ENCODE results near the gene HIP1. TPM values are rescaled to one million over a fixed set of nuclear protein-coding genes. Genes with fewer than 3 reads are reported as not detected.

The HIP1 gene
- polyA plus RNA-seq, 3 donors, result 4.3 to 14.8 (median 5.3) TPM

- peaks cover 0 to 3% (median 0%) of the 10 kb centered on the region in 3 donors for H3K27me3 Mint-ChIP-seq (ENCODE audit: low read depth in 3 of 3)
- TF ChIP-seq CTCF (IDR thresholded peaks at IDR 0.05), result no peak
- H3K27ac ChIP-seq (ENCODE audit: low read depth in 1 of 2, low read length in 2 of 2), result no peak overlapping the region
- no peak overlapping the region for H3K9ac ChIP-seq (ENCODE audit: insufficient read depth, low read length, poor library complexity, severe bottlenecking)
- H3K4me1 ChIP-seq (ENCODE audit: control insufficient read depth in 1 of 2, insufficient read depth in 2 of 2, low read length in 2 of 2), result peaks cover 12 to 15% of the 10 kb centered on the region in 2 donors
- no peaks in the 10 kb centered on the region for H3K79me2 ChIP-seq (ENCODE audit: insufficient read depth, low read length)
- peaks cover 8 to 42% of the 10 kb centered on the region in 2 donors for H3K36me3 ChIP-seq (replicated peaks in 1 of 2; ENCODE audit: control insufficient read depth in 1 of 2, insufficient read depth in 2 of 2, low read length in 2 of 2)
- H3K27ac Mint-ChIP-seq, result no peak overlapping the region
- 88% methylated on average over 10 of the region's 15 CpGs for WGBS (ENCODE audit: insufficient coverage)
- H3K4me3 Mint-ChIP-seq, result no peak overlapping the region
- intact Hi-C loops (cut with micrococcal nuclease), result no loop called here
- peaks cover 12% of the 10 kb centered on the region for H3K4me1 Mint-ChIP-seq
- no peaks in the 10 kb centered on the region for H3K27me3 ChIP-seq (ENCODE audit: control insufficient read depth in 2 of 2, insufficient read depth in 2 of 2, low read length in 2 of 2)
- H3K9me3 ChIP-seq (replicated peaks in 1 of 2; ENCODE audit: control insufficient read depth in 1 of 2, insufficient read depth in 1 of 2, low read length in 2 of 2), result no peaks in the 10 kb centered on the region
- H3K4me2 ChIP-seq (replicated peaks; ENCODE audit: extremely low read depth, low read length, poor library complexity, severe bottlenecking), result no peak overlapping the region
- H4K20me1 ChIP-seq (ENCODE audit: insufficient read depth, low read length), result peaks cover 5% of the 10 kb centered on the region
- H2AFZ ChIP-seq (ENCODE audit: insufficient read depth, low read depth, low read length, poor library complexity, severe bottlenecking), result no peak overlapping the region
- H3K9me3 Mint-ChIP-seq, result no peaks in the 10 kb centered on the region
- H3K4me3 ChIP-seq (replicated peaks in 1 of 3; ENCODE audit: low read depth in 2 of 3, low read length in 3 of 3), result no peak overlapping the region
- peaks cover 26 to 48% of the 10 kb centered on the region in 2 donors for H3K36me3 Mint-ChIP-seq
- no peak for DNase-seq
These were observed 139.4 kb downstream of the HIP1 start for GRCh38 chr7:75599244-75599781.

GRCh38 chr7:75596727-75597614, 141.8 kb downstream of the HIP1 start:
- H3K36me3 Mint-ChIP-seq, result peaks cover 36 to 65% of the 10 kb centered on the region in 2 donors
- DNase-seq, result no peak
- no peak for TF ChIP-seq CTCF (IDR thresholded peaks at IDR 0.05)
- H3K4me3 Mint-ChIP-seq, result no peak overlapping the region
- Histone ChIP-seq H3K27me3 (ENCODE audit: control insufficient read depth in 2 of 2, insufficient read depth in 2 of 2, low read length in 2 of 2) (no peaks in the 10 kb centered on the region), H3K4me3 (replicated peaks in 1 of 3; ENCODE audit: low read depth in 2 of 3, low read length in 3 of 3) (no peak overlapping the region), H3K79me2 (ENCODE audit: insufficient read depth, low read length) (no peaks in the 10 kb centered on the region), H3K9ac (ENCODE audit: insufficient read depth, low read length, poor library complexity, severe bottlenecking) (no peak overlapping the region), H3K4me1 (ENCODE audit: control insufficient read depth in 1 of 2, insufficient read depth in 2 of 2, low read length in 2 of 2) (no peaks in the 10 kb centered on the region), H3K36me3 (replicated peaks in 1 of 2; ENCODE audit: control insufficient read depth in 1 of 2, insufficient read depth in 2 of 2, low read length in 2 of 2) (peaks cover 12 to 60% of the 10 kb centered on the region in 2 donors), H2AFZ (ENCODE audit: insufficient read depth, low read depth, low read length, poor library complexity, severe bottlenecking) (no peak overlapping the region), H3K27ac (ENCODE audit: low read depth in 1 of 2, low read length in 2 of 2) (no peak overlapping the region), H3K4me2 (replicated peaks; ENCODE audit: extremely low read depth, low read length, poor library complexity, severe bottlenecking) (no peak overlapping the region), H4K20me1 (ENCODE audit: insufficient read depth, low read length) (no peaks in the 10 kb centered on the region), H3K9me3 (replicated peaks in 1 of 2; ENCODE audit: control insufficient read depth in 1 of 2, insufficient read depth in 1 of 2, low read length in 2 of 2) (no peaks in the 10 kb centered on the region)
- WGBS (ENCODE audit: insufficient coverage), result 81% methylated on average over 12 of the region's 16 CpGs
- peaks cover 0 to 3% (median 2%) of the 10 kb centered on the region in 3 donors for H3K27me3 Mint-ChIP-seq (ENCODE audit: low read depth in 3 of 3)
- H3K27ac Mint-ChIP-seq, result peak overlapping the region in 1 of 7 donors; percentile 30
- H3K9me3 Mint-ChIP-seq, result peaks cover 0 to 1% (median 0%) of the 10 kb centered on the region in 7 donors
- intact Hi-C loops (cut with micrococcal nuclease), result no loop called here
- no peaks in the 10 kb centered on the region for H3K4me1 Mint-ChIP-seq
